Activated naive CD4-positive, alpha-beta T cell treated with anti-CD3 and anti-CD28 coated beads for 36 hours (primary cell): ENCODE results near the gene KCTD16. TPM values are rescaled to one million over a fixed set of nuclear protein-coding genes. Genes with fewer than 3 reads are reported as not detected.

ENCODE experiments used
- CTCF ChIA-PET: fragments of 350-600 bp; sonication (Branson Sonifier 250); formaldehyde crosslinking; loops from one replicate; lab custom pipeline; 2021; ENCODE audit warnings: antibody characterized with exemption; lab: Charles Lee
- DNase-seq: peaks from one replicate; pipeline ENCODE4 v3.0.0-alpha.2; 2020
- H3K27ac Mint-ChIP-seq: one replicate; pipeline ENCODE4 v1.8.0; 2021; ENCODE audit warnings: mild to moderate bottlenecking, mixed read lengths
- H3K27me3 Mint-ChIP-seq: one replicate; pipeline ENCODE4 v1.8.0; 2021; ENCODE audit warnings: low read depth, mixed read lengths
- H3K36me3 Mint-ChIP-seq: one replicate; pipeline ENCODE4 v1.8.0; 2021; ENCODE audit warnings: low read depth, mixed read lengths
- H3K4me1 Mint-ChIP-seq: one replicate; pipeline ENCODE4 v1.8.0; 2021; ENCODE audit warnings: low read depth, mixed read lengths
- H3K4me3 Mint-ChIP-seq: one replicate; pipeline ENCODE4 v1.8.0; 2021; ENCODE audit warnings: mild to moderate bottlenecking, moderate library complexity, mixed read lengths
- H3K9me3 Mint-ChIP-seq: one replicate; pipeline ENCODE4 v1.8.0; 2021; ENCODE audit warnings: mixed read lengths
- intact Hi-C: fragments of 100-400 bp; cut with micrococcal nuclease; formaldehyde crosslinking; loops from one replicate; pipeline ENCODE4 v1.15.1; 2023
- total RNA-seq, 2 experiments: library from RNA; stranded (reverse); gene quantifications; one replicate each; pipeline ENCODE4 v1.2.3, GENCODE V29; 2021

KCTD16 gene
- total RNA-seq, 2 experiments from 2014 or later = 0.27 to 0.29 TPM

GRCh38 chr5:144368556-144368955 lies 197.9 kb downstream of the KCTD16 start:
- CTCF ChIA-PET = no interaction called here
- Mint-ChIP-seq H3K27ac (no peak overlapping the region), H3K4me1 (no peaks in the 10 kb centered on the region), H3K36me3 (no peaks in the 10 kb centered on the region), H3K9me3 (peaks cover 2% of the 10 kb centered on the region), H3K4me3 (no peak overlapping the region), H3K27me3 (peaks cover 8% of the 10 kb centered on the region)
- intact Hi-C loops = no loop called here
- DNase-seq = no peak

DNA sequence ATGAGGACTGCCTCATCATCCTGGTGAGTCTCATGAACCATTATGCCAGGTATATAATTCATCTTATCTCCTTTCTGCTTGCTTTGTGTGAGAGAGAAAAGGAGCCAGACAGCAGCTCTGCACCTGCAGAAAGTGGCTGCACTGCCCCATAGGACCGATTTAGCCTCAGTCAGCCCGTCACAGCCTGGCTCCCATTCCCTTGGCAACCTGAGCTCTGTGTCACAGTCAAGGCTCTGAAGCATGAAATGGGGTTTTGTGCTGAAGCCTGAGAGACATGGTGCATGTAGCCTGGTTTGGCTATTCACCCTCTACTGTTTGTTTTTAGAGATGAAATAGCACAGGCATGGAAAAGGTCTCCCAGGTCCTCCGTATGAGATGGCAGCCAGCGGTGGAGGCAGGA lies 198.3 kb downstream of the KCTD16 start:
- no peak for DNase-seq
- Mint-ChIP-seq H3K9me3 (peaks cover 2% of the 10 kb centered on the region), H3K4me1 (no peaks in the 10 kb centered on the region), H3K27ac (no peak overlapping the region), H3K27me3 (peaks cover 8% of the 10 kb centered on the region), H3K36me3 (no peaks in the 10 kb centered on the region), H3K4me3 (no peak overlapping the region)
- CTCF ChIA-PET = no interaction called here
- intact Hi-C loops = no loop called here

DNA sequence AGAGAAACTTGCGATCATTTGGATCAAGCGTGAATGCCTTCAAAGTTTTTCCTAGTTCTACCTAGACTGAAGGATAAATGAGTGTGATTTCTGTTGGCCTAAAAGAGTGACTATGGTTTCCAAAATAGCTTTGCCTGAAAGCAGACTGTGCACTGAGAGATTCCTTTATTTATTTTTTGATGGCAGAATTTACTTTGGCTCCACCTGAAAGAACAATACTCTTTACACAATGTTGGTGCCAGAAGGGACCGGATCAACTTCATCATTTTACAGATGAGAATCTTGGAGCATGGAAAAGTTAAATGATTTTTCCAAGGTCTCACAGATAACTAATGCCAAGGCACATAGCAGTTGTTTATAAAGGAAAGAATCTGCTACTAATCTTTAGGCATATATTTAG lies 199.6 kb downstream of the KCTD16 start:
- no peak overlapping the region for H3K27ac Mint-ChIP-seq
- no peaks in the 10 kb centered on the region for H3K4me1 Mint-ChIP-seq
- no peak for DNase-seq
- H3K36me3 Mint-ChIP-seq = no peaks in the 10 kb centered on the region
- H3K27me3 Mint-ChIP-seq = peaks cover 8% of the 10 kb centered on the region
- intact Hi-C loops = no loop called here
- H3K4me3 Mint-ChIP-seq = no peak overlapping the region
- CTCF ChIA-PET = no interaction called here
- H3K9me3 Mint-ChIP-seq = peaks cover 2% of the 10 kb centered on the region

DNA sequence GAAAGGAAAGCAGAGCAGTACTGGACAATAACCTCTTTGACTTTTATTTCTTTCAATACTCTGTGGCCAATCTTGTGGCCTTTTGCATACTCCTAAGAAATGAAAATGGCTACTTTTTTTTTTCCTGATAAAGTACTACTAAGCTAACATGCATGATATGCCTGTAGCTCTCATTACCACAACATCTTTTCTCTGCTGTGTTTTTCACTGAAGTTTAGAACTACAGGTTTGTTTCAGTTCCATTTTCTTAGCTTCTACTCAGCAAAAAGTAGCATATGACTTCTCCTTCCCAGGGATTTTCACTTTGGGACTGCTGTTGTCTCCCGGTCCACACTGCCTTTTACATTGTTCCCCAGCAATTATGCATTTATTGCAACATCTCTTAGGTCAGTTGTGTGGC lies 204.0 kb downstream of the KCTD16 start:
- DNase-seq = no peak
- Mint-ChIP-seq H3K4me1 (no peaks in the 10 kb centered on the region), H3K36me3 (no peaks in the 10 kb centered on the region), H3K27me3 (peaks cover 7% of the 10 kb centered on the region), H3K9me3 (peaks cover 2% of the 10 kb centered on the region), H3K4me3 (no peak overlapping the region), H3K27ac (no peak overlapping the region)
- intact Hi-C loops = no loop called here
- CTCF ChIA-PET = no interaction called here

- Mint-ChIP-seq H3K4me1 (no peaks in the 10 kb centered on the region), H3K27me3 (peaks cover 2% of the 10 kb centered on the region), H3K36me3 (no peaks in the 10 kb centered on the region), H3K4me3 (no peak overlapping the region), H3K9me3 (peaks cover 12% of the 10 kb centered on the region), H3K27ac (no peak overlapping the region)
- CTCF ChIA-PET = no interaction called here
- intact Hi-C loops = no loop called here
- DNase-seq = no peak
Measured at GRCh38 chr5:144377207-144377606, 206.5 kb downstream of the KCTD16 start.

- Mint-ChIP-seq H3K4me3 (no peak overlapping the region), H3K9me3 (peaks cover 12% of the 10 kb centered on the region), H3K36me3 (no peaks in the 10 kb centered on the region), H3K27me3 (peaks cover 2% of the 10 kb centered on the region), H3K4me1 (no peaks in the 10 kb centered on the region), H3K27ac (no peak overlapping the region)
- intact Hi-C loops = no loop called here
- no peak for DNase-seq
- CTCF ChIA-PET = no interaction called here
Measured at GRCh38 chr5:144378681-144379080, 208.0 kb downstream of the KCTD16 start.

- H3K9me3 Mint-ChIP-seq = peaks cover 11% of the 10 kb centered on the region
- H3K27me3 Mint-ChIP-seq = peaks cover 2% of the 10 kb centered on the region
- DNase-seq = no peak
- intact Hi-C loops = no loop called here
- H3K36me3 Mint-ChIP-seq = no peaks in the 10 kb centered on the region
- no peaks in the 10 kb centered on the region for H3K4me1 Mint-ChIP-seq
- no peak overlapping the region for H3K4me3 Mint-ChIP-seq
- CTCF ChIA-PET = no interaction called here
- no peak overlapping the region for H3K27ac Mint-ChIP-seq
Measured at GRCh38 chr5:144385597-144385996, 214.9 kb downstream of the KCTD16 start.

GRCh38 chr5:144386315-144386714 lies 215.6 kb downstream of the KCTD16 start:
- intact Hi-C loops = no loop called here
- H3K27me3 Mint-ChIP-seq = peaks cover 2% of the 10 kb centered on the region
- H3K9me3 Mint-ChIP-seq = peaks cover 8% of the 10 kb centered on the region
- no peaks in the 10 kb centered on the region for H3K36me3 Mint-ChIP-seq
- CTCF ChIA-PET = interaction anchor here (0.7 kb wide), 1 partner anchor 620 kb away, joined by 3 read pairs; no protein-coding TSS in a partner anchor
- H3K4me3 Mint-ChIP-seq = no peak overlapping the region
- no peak overlapping the region for H3K27ac Mint-ChIP-seq
- no peak for DNase-seq
- no peaks in the 10 kb centered on the region for H3K4me1 Mint-ChIP-seq

GRCh38 chr5:144390133-144390532 lies 219.5 kb downstream of the KCTD16 start:
- peaks cover 2% of the 10 kb centered on the region for H3K27me3 Mint-ChIP-seq
- no peak overlapping the region for H3K27ac Mint-ChIP-seq
- H3K4me3 Mint-ChIP-seq = no peak overlapping the region
- no peak for DNase-seq
- peaks cover 8% of the 10 kb centered on the region for H3K9me3 Mint-ChIP-seq
- no peaks in the 10 kb centered on the region for H3K36me3 Mint-ChIP-seq
- intact Hi-C loops = no loop called here
- H3K4me1 Mint-ChIP-seq = no peaks in the 10 kb centered on the region
- CTCF ChIA-PET = no interaction called here

GRCh38 chr5:144391044-144391443 lies 220.4 kb downstream of the KCTD16 start:
- no peak overlapping the region for H3K27ac Mint-ChIP-seq
- H3K27me3 Mint-ChIP-seq = peaks cover 2% of the 10 kb centered on the region

GRCh38 chr5:144393641-144394435 lies 223.2 kb downstream of the KCTD16 start:
- Mint-ChIP-seq H3K27ac (no peak overlapping the region), H3K36me3 (no peaks in the 10 kb centered on the region), H3K4me1 (no peaks in the 10 kb centered on the region), H3K27me3 (peaks cover 2% of the 10 kb centered on the region), H3K4me3 (no peak overlapping the region), H3K9me3 (peaks cover 10% of the 10 kb centered on the region)
- CTCF ChIA-PET = no interaction called here
- no peak for DNase-seq
- intact Hi-C loops = no loop called here

More at GRCh38 chr5:144391044-144391443, 220.4 kb downstream of the KCTD16 start:
- Mint-ChIP-seq H3K4me3 (no peak overlapping the region), H3K36me3 (no peaks in the 10 kb centered on the region), H3K4me1 (no peaks in the 10 kb centered on the region), H3K9me3 (peaks cover 10% of the 10 kb centered on the region)
- CTCF ChIA-PET = no interaction called here
- intact Hi-C loops = no loop called here
- DNase-seq = no peak

- Mint-ChIP-seq H3K36me3 (no peaks in the 10 kb centered on the region), H3K4me1 (no peaks in the 10 kb centered on the region), H3K9me3 (peaks cover 8% of the 10 kb centered on the region), H3K4me3 (no peak overlapping the region), H3K27me3 (no peaks in the 10 kb centered on the region), H3K27ac (no peak overlapping the region)
- intact Hi-C loops = no loop called here
- no peak for DNase-seq
- CTCF ChIA-PET = no interaction called here
Measured at GRCh38 chr5:144395704-144396103, 225.0 kb downstream of the KCTD16 start.

GRCh38 chr5:144403058-144403457 lies 232.4 kb downstream of the KCTD16 start:
- Mint-ChIP-seq H3K9me3 (peaks cover 4% of the 10 kb centered on the region), H3K4me1 (no peaks in the 10 kb centered on the region), H3K27ac (no peak overlapping the region), H3K36me3 (no peaks in the 10 kb centered on the region), H3K4me3 (no peak overlapping the region), H3K27me3 (no peaks in the 10 kb centered on the region)
- CTCF ChIA-PET = no interaction called here
- no peak for DNase-seq
- intact Hi-C loops = no loop called here
